AG08396 (cell line): Measurements from ENCODE around the gene PNRC2.
A peak's percentile ranks its signal among the peaks of the same experiment; 100 is the strongest.

Source experiments
- DNase-seq: peaks from one replicate; pipeline ENCODE4 v3.0.0; 2012; ENCODE audit warnings: low spot score, mixed read lengths

Gene PNRC2

GRCh38 chr1:23959461-23960290 is at the start of gene PNRC2:
Gene PNRC2, plus strand, starts transcription at chr1:23959828. Its CDS starts 1,630 bp downstream, at chr1:23961458.
- peak; percentile 99 for DNase-seq

GRCh38 chr1:23910144-23910543 is 49.5 kb upstream of the PNRC2 start:
- DNase-seq: no peak

- no peak for DNase-seq
These were observed 48.9 kb upstream of the PNRC2 start for GRCh38 chr1:23910553-23911246.

GRCh38 chr1:23911921-23912320 is 47.7 kb upstream of the PNRC2 start:
- no peak for DNase-seq

GRCh38 chr1:23913212-23913880 is 46.3 kb upstream of the PNRC2 start, which contains the start of gene CNR2:
Gene CNR2, minus strand, starts transcription at chr1:23913362. Its CDS starts 37,745 bp downstream, at chr1:23875617.
- no peak for DNase-seq

- DNase-seq: no peak
These were observed 44.7 kb upstream of the PNRC2 start for GRCh38 chr1:23914921-23915320.

- no peak for DNase-seq
These were observed 44.2 kb upstream of the PNRC2 start for GRCh38 chr1:23915466-23915865.

GRCh38 chr1:23916209-23917131 is 43.2 kb upstream of the PNRC2 start:
- DNase-seq: peak; percentile 72

GRCh38 chr1:23922321-23922943 is 37.2 kb upstream of the PNRC2 start:
- no peak for DNase-seq

GRCh38 chr1:23923592-23924499 is 35.8 kb upstream of the PNRC2 start:
- DNase-seq: peak; percentile 36

- no peak for DNase-seq
These were observed 35.0 kb upstream of the PNRC2 start for GRCh38 chr1:23924601-23925000.

- no peak for DNase-seq
These were observed 34.3 kb upstream of the PNRC2 start for GRCh38 chr1:23925279-23925678.

GRCh38 chr1:23927097-23927496 is 32.5 kb upstream of the PNRC2 start:
- DNase-seq: no peak

GRCh38 chr1:23928789-23929188 is 30.8 kb upstream of the PNRC2 start:
- no peak for DNase-seq

- DNase-seq: no peak
These were observed 29.4 kb upstream of the PNRC2 start for GRCh38 chr1:23930270-23930669.

- DNase-seq: peak; percentile 57
These were observed 28.7 kb upstream of the PNRC2 start for GRCh38 chr1:23930861-23931490.

- DNase-seq: no peak
These were observed 28.1 kb upstream of the PNRC2 start for GRCh38 chr1:23931491-23931880.

GRCh38 chr1:23936481-23937176 is 23.0 kb upstream of the PNRC2 start:
- peak; percentile 37 for DNase-seq

- no peak for DNase-seq
These were observed 12.3 kb upstream of the PNRC2 start for GRCh38 chr1:23947366-23947765.
